NCI-H1092 treated with DMSO at 0.1 percent for 48 hours (cell line): ENCODE results near the gene USO1.
"Not testable (repeated sequence)": the region's sequence is repeated elsewhere in the genome, so short reads cannot be mapped to it uniquely, and the experiment has no call there.

Experiments
- DNase-seq: peaks from one replicate; lab custom pipeline; 2025; lab: John Stamatoyannopoulos, UW

Gene USO1

GRCh38 chr4:75714704-75715103, 9.7 kb upstream of the USO1 start:
- no peak for DNase-seq

- no peak for DNase-seq
Measured at GRCh38 chr4:75715105-75715799, 9.1 kb upstream of the USO1 start.

GRCh38 chr4:75716054-75716453, 8.3 kb upstream of the USO1 start:
- DNase-seq, result not testable (repeated sequence)

- DNase-seq, result no peak
Measured at GRCh38 chr4:75717408-75717807, 7.0 kb upstream of the USO1 start.

- DNase-seq, result no peak
Measured at GRCh38 chr4:75718529-75718928, 5.8 kb upstream of the USO1 start.

GRCh38 chr4:75722417-75722816, 2.0 kb upstream of the USO1 start:
- no peak for DNase-seq

GRCh38 chr4:75723163-75724065, 963 bp upstream of the USO1 start:
- DNase-seq, result peak; percentile 49

GRCh38 chr4:75724867-75725724, 719 bp downstream of the USO1 start:
- peak; percentile 76 for DNase-seq

GRCh38 chr4:75725942-75726538, 1.7 kb downstream of the USO1 start:
- DNase-seq, result not testable (repeated sequence)

GRCh38 chr4:75726577-75726976, 2.2 kb downstream of the USO1 start:
- DNase-seq, result no peak

GRCh38 chr4:75727073-75727472, 2.7 kb downstream of the USO1 start:
- DNase-seq, result no peak

- no peak for DNase-seq
Measured at GRCh38 chr4:75729836-75730235, 5.5 kb downstream of the USO1 start.

GRCh38 chr4:75733369-75733768, 9.0 kb downstream of the USO1 start:
- DNase-seq, result no peak

GRCh38 chr4:75735525-75735924, 11.1 kb downstream of the USO1 start:
- DNase-seq, result no peak

GRCh38 chr4:75736862-75737261, 12.5 kb downstream of the USO1 start:
- no peak for DNase-seq

- no peak for DNase-seq
Measured at GRCh38 chr4:75737398-75737797, 13.0 kb downstream of the USO1 start.

GRCh38 chr4:75741027-75741426, 16.6 kb downstream of the USO1 start:
- DNase-seq, result no peak

- DNase-seq, result no peak
Measured at GRCh38 chr4:75742451-75742850, 18.1 kb downstream of the USO1 start.

- DNase-seq, result no peak
Measured at GRCh38 chr4:75745161-75745560, 20.8 kb downstream of the USO1 start.

GRCh38 chr4:75745721-75746199, 21.4 kb downstream of the USO1 start:
- DNase-seq, result no peak

GRCh38 chr4:75752637-75753036, 28.3 kb downstream of the USO1 start:
- no peak for DNase-seq

GRCh38 chr4:75769036-75769435, 44.7 kb downstream of the USO1 start:
- DNase-seq, result no peak
